ENCODE measurements around the gene NID1. TPM values are rescaled to one million over a fixed set of nuclear protein-coding genes. Genes with fewer than 3 reads are reported as not detected.

The NID1 gene
- total and polyA plus RNA-seq, 2 experiments from 2014 or later = 32.1 to 54.3 TPM

GRCh38 chr1:236111527-236112331, 46.8 kb upstream of the NID1 start:
- DNase-seq (ENCODE audit: low read depth in 1 of 2, low spot score in 1 of 2) = no peak
- Histone ChIP-seq H3K4me3 (no peak overlapping the region), H3K27ac (no peak overlapping the region), H3K4me1 (ENCODE audit: low read depth) (no peaks in the 10 kb centered on the region), H3K27me3 (no peaks in the 10 kb centered on the region), H3K36me3 (no peaks in the 10 kb centered on the region), H3K9me3 (ENCODE audit: low read depth) (no peaks in the 10 kb centered on the region)
- no peak for TF ChIP-seq CTCF (IDR thresholded peaks at IDR 0.05; ENCODE audit: low read depth, low read length)

GRCh38 chr1:236110137-236110536, 45.2 kb upstream of the NID1 start:
- no peaks in the 10 kb centered on the region for H3K36me3 ChIP-seq
- no peak for DNase-seq (ENCODE audit: low read depth in 1 of 2, low spot score in 1 of 2)
- no peak overlapping the region for H3K27ac ChIP-seq
- no peak overlapping the region for H3K4me3 ChIP-seq
- H3K9me3 ChIP-seq (ENCODE audit: low read depth) = no peaks in the 10 kb centered on the region
- no peak for TF ChIP-seq CTCF (IDR thresholded peaks at IDR 0.05; ENCODE audit: low read depth, low read length)
- H3K4me1 ChIP-seq (ENCODE audit: low read depth) = no peaks in the 10 kb centered on the region
- no peaks in the 10 kb centered on the region for H3K27me3 ChIP-seq

GRCh38 chr1:236108027-236108648, 43.2 kb upstream of the NID1 start:
- no peaks in the 10 kb centered on the region for H3K36me3 ChIP-seq
- no peak overlapping the region for H3K27ac ChIP-seq
- no peaks in the 10 kb centered on the region for H3K9me3 ChIP-seq (ENCODE audit: low read depth)
- no peaks in the 10 kb centered on the region for H3K27me3 ChIP-seq
- DNase-seq (ENCODE audit: low read depth in 1 of 2, low spot score in 1 of 2) = peak in 1 of 2 donors; percentile 42
- no peak for TF ChIP-seq CTCF (IDR thresholded peaks at IDR 0.05; ENCODE audit: low read depth, low read length)
- H3K4me1 ChIP-seq (ENCODE audit: low read depth) = no peaks in the 10 kb centered on the region
- no peak overlapping the region for H3K4me3 ChIP-seq

GRCh38 chr1:236107121-236107907, 42.4 kb upstream of the NID1 start:
- no peaks in the 10 kb centered on the region for H3K4me1 ChIP-seq (ENCODE audit: low read depth)
- H3K4me3 ChIP-seq = no peak overlapping the region
- H3K9me3 ChIP-seq (ENCODE audit: low read depth) = no peaks in the 10 kb centered on the region
- DNase-seq (ENCODE audit: low read depth in 1 of 2, low spot score in 1 of 2) = no peak
- H3K27ac ChIP-seq = no peak overlapping the region
- H3K36me3 ChIP-seq = no peaks in the 10 kb centered on the region
- no peak for TF ChIP-seq CTCF (IDR thresholded peaks at IDR 0.05; ENCODE audit: low read depth, low read length)
- H3K27me3 ChIP-seq = no peaks in the 10 kb centered on the region

- no peaks in the 10 kb centered on the region for H3K27me3 ChIP-seq
- no peaks in the 10 kb centered on the region for H3K9me3 ChIP-seq (ENCODE audit: low read depth)
- H3K27ac ChIP-seq = no peak overlapping the region
- TF ChIP-seq CTCF (IDR thresholded peaks at IDR 0.05; ENCODE audit: low read depth, low read length) = peak; percentile 75
- no peak overlapping the region for H3K4me3 ChIP-seq
- DNase-seq (ENCODE audit: low read depth in 1 of 2, low spot score in 1 of 2) = peak; percentile 67 to 73
- H3K36me3 ChIP-seq = no peaks in the 10 kb centered on the region
- H3K4me1 ChIP-seq (ENCODE audit: low read depth) = no peaks in the 10 kb centered on the region
Observed at GRCh38 chr1:236103646-236104218, 38.8 kb upstream of the NID1 start.

All from cardiac muscle cell (in vitro differentiated cells and primary cell).